ENCODE results near the gene DGKG.

DNA sequence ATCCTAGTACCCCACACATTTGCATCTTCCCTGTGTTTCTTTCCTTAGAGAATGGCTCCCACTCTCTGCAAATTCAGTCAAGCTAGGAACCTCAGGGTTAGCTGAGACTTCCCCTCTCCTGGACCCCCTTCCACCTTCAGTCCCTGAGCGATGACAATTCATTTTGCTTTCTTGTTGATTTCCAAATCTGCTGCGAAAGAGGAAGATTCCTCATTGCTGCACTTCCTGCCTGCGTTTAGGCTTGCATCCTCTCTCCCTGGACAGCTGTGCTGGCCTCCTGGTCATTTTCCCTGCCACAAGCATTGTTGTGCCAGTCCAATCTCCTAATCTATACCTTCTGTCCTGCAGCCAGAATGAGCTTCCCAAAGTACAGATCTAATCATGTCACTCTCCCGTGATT, 12.3 kb upstream of the DGKG start:
- TF ChIP-seq, protein P1, sequence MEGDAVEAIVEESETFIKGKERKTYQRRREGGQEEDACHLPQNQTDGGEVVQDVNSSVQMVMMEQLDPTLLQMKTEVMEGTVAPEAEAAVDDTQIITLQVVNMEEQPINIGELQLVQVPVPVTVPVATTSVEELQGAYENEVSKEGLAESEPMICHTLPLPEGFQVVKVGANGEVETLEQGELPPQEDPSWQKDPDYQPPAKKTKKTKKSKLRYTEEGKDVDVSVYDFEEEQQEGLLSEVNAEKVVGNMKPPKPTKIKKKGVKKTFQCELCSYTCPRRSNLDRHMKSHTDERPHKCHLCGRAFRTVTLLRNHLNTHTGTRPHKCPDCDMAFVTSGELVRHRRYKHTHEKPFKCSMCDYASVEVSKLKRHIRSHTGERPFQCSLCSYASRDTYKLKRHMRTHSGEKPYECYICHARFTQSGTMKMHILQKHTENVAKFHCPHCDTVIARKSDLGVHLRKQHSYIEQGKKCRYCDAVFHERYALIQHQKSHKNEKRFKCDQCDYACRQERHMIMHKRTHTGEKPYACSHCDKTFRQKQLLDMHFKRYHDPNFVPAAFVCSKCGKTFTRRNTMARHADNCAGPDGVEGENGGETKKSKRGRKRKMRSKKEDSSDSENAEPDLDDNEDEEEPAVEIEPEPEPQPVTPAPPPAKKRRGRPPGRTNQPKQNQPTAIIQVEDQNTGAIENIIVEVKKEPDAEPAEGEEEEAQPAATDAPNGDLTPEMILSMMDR (IDR thresholded peaks at IDR 0.05) = no peak
- TF ChIP-seq POLR2A (IDR thresholded peaks at IDR 0.05) = no peak

Measured in right lobe of liver (tissue), 4 donors.